HG03558 (cell line): ENCODE results near the gene SMLR1.
"Not testable (repeated sequence)": the region's sequence is repeated elsewhere in the genome, so short reads cannot be mapped to it uniquely, and the experiment has no call there.

ENCODE experiments used
- ATAC-seq: cut with Tn5 transposase; IDR thresholded peaks from one replicate; pipeline ENCODE4 v1.9.1; 2021; ENCODE audit warnings: moderate number of reproducible peaks; ENCODE audit not compliant: unreplicated experiment; ENCODE audit errors: extremely low read depth

Gene SMLR1

DNA sequence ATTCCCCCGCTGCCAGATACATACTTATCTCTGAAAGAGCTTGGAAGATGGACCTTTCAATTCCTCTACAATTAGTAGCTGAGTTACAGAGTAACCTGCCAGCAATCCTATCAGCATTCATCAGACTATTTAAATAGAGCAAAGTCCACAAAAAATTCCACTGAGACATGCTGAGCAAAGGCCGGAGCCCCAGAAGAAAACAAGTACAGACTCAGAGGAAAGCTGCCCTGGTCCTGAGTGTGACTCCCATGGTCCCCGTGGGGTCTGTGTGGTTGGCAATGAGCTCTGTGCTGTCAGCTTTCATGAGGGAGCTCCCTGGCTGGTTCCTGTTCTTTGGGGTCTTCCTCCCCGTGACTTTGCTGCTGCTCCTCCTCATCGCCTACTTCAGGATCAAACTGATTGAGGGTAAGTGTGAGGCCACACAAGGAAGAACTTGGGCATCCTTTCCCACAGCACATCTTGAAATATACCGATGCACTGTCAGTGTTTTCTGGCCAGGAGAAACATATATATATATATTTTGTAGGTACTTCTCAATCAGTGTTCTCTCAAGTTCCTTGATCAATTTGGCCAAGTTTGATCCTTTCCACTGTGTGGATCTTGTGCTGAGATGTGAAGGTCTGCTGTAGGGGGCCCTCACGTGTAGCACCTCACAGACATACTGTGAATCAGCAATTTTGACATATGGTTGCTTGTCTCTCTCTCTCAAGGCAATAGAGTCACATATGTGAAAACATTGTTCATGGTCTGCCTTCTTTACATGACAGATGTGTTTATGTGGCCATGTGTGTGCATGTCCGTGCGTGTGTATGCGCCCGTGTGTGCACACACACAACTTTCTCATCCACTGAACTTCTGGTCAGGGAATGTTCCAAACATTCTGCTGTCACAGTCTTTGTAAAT is at the start of gene SMLR1:
TSS of gene SMLR1 (plus strand) at position 160 of the 903 bp plus-strand sequence. CDS start at position 168, 8 bp downstream.
- no peak for ATAC-seq

DNA sequence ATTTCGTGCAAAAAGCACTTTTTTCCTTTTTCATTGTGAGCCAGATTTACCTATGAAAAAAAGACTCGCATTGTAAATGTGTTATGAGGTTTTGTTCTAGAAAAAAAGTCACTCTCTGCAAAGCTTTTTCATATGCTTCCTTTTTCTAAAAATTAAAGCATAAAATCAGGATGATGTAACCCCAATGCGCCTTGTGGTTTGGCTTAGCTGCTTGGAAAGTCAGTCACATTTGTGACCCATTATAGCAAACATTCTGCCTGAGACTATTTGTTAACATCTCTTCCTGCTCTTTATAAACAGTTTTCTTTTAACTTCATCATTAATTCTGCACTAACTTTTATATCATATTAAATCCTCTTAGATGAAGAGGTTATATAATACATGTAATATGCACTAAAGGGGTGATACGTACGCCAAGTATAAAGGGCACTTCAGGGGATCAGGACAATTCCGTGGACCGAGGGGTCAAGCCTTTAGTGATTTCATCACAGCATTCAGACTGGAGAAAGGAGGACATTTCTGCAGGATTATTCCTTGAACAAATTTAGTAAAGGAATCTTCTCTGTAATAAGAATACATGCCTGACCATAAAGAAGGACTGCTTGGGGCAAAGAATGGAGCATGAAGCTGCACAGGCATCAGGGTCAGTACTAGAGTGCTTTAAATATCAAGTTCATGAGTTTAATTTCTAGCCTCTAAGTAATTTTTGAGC is 48.1 kb upstream of the SMLR1 start:
- no peak for ATAC-seq

DNA sequence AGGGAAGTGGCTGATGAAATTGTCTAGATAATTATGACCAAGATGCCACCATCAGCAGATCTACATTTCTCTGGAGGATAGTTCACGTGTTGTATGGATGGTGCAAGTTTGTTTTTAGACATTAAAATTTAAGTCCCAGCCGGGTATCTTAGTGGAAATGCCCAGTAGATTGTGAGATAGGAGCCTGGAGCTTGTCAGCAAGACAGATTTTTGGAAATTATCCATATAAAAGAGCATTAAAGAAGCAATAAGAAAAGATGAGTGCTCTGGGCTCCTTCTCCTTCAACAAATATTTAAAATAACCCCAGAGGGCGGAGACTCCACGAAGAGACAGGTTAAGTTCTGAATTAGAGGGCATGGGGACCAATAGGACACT is 47.6 kb upstream of the SMLR1 start:
- no peak for ATAC-seq

DNA sequence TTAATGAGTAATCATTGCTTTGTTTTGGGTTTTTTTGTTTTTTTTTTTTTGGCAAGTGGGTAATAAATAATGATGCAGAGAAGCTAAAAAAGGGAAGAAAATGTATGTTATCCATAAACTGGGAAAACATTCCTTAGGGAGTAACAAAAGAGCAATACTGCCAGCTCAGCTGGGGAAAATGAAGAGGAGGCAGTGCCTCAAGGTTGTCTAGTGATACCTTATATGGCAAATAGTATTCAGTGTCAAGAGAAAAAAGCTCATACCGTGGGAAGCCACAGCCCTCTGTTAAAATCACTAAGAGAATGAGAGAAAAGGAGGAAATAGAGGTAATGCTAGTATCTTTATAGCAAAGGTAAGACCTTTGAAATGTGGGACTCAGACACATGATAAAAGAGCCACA is 47.1 kb upstream of the SMLR1 start:
- ATAC-seq: no peak

DNA sequence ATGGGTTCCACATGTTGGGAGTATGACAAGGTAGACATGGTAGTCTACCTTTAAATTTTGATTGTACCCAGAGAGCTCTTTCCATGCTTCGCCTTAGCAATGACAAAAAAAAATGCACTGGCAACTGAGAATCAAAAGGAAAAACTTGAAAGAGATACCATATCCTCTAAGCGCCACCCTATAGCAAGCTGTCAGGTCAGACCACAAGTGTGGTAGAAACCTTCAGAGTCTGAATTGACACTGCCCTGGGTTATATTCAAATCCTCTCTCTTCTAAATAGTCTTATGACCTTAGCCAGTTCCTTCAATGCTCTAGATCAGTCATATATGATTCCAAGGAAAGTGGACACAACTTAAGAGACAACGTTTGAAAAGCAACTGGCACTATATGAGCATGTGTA is 45.6 kb upstream of the SMLR1 start:
- ATAC-seq: no peak

DNA sequence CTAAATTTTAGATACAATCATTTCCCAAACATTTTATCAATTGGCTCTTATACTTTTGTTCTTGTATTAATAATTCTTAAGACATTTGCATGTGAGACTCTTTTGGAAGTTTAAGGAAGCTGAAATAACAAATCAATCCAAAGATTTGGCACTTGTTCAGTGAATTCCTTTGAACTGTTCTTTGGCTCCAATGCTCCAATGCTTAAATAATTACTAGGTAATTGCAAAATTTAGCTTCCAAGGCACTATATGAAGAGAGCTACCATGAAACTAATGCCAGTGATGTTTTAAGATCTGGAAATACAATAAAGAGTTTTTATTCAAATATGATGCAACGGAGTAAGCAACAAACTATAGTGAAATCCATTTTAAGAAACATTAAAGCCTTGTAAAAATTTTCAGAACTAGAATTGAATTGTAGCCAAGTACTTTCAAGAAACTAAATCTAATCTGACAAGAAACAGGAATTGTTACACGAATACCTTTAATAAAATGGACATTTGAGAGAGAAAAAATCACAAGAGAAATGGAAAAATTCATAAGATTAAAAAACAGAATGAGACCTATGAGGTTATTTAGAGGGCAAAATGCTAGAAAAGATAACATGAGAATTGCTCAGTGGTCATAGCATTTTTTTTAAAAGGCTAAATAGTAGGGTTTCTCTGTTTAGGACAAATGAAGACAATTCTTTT is 43.6 kb upstream of the SMLR1 start:
- ATAC-seq: no peak

DNA sequence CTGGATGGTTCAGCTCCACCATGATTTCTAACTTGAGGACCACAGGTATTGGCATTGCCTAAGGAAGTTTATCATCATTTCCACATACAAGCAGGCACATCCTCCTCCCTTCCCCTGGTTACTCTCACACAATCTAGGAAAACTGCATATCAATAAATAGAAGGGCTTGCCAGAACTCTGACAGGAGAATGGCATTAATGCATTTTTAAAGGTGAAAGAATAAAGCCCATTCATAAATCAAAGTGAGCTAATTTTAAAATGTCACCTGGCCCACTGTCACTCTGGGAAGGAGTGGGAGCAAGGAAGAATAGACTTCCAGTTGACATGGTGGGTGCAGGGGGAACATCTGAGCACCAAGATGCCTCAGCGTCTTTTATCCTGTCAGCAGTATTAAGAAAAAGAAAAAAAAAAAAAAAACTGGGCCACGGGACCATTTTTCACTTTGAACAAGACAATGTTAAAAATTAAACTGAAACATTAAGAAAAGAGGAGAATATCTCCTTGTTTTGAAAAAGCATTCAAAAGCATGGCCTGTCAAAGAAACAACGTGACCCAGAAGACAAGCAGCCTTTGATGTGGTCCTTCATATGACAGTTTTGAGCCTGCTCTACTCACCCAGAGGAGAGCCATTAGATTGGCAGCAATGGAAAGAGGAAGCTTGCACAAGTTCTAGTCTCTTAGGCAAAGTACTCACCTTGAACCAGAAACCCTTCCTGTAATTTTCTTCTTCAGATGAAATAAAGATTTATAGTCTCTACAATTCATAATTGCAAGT is 39.3 kb upstream of the SMLR1 start:
- no peak for ATAC-seq

DNA sequence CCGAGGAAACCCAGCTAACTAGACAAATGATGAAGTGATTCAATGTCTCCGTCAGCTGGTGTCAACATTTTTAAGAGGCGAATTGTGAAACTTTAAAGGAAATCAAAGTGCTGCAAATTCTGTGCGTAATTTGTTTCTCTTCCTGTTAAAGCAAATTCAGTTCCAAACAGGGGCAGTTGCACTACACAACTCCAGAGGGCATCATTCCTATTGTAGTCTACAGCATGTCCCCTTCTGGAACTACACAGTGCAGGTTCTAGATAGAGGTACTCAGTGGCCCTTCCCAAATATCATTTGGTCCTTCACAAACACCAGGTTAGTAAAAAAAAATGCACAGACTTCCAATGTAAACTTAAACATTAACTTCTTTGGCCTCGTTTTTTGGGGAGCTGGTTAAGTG is 38.3 kb upstream of the SMLR1 start:
- ATAC-seq: no peak

DNA sequence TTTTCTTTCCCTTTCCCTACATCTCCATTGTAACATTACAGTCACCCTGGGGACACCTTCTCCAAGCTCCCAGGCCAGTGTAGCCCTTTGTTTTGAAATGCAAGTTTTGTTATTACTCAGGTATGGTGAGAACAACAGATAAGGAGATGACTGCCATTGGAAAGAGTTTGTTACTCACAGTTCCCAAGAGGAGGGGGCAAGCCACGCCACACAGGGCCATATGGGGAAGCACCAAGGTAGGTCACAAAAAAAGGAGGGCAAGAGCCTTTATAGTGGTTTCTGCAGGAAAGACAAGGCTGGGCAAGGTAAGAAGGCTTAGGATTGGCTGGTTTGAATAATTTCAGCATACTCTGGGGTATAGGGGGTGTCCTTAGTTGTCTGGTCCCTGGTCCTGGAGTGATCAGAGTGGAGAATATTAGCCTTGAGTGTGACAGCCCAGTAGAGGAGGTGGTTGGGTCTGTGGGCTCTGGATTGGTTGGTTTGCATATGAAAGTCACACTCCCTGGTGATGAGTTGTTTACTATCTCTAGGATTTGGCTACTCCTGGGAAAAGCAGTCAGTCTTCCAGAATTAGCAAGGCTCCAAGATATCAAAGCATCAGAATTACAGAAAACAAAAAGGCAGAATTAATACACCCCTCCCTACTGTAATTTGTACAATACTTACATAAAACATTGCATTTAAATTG is 33.1 kb upstream of the SMLR1 start:
- ATAC-seq: no peak

DNA sequence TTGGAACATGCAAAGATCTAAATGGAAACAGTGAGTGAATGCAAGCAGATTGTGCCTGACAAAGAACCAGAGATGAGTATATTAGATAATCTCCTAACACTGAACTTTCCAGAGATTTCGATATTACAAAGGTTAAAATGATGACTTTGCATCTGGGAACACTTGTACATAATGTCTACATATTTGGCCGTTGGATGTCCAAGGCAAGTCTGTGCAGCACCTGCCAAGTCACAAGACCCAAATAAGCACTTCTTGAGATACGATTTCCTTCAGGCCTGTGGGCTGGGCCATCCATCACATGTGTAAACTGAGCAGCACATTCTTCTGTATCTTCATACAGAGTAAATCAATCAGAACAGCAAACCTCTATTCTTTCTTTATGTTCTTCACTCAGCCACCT is 32.5 kb upstream of the SMLR1 start:
- ATAC-seq: no peak

DNA sequence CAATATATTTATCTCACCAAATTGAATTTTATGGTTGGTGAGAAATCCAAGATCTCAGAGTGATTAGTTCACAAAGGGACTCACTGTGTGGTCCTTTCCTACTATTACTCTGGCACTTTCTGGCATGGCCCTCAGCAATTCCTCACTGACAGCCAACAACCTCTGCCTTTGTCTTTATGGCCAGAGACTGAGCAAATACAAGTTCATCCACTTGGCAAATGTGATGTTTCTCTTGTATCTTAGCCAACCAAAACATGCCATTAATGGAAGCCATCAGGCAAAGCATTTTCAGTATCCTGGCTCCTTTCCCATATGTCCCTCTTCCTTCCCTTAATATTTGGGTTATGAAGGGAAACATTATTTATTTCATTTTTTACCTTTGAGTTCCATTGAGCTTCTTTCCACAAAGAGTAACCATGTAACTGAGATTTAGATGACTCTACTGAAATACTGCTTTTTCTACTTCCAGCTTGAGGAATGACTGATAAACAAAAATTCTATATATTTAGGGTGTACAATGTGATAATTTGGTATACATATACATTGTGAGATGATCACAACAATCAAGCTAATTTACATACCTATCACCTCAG is 30.8 kb upstream of the SMLR1 start:
- no peak for ATAC-seq

DNA sequence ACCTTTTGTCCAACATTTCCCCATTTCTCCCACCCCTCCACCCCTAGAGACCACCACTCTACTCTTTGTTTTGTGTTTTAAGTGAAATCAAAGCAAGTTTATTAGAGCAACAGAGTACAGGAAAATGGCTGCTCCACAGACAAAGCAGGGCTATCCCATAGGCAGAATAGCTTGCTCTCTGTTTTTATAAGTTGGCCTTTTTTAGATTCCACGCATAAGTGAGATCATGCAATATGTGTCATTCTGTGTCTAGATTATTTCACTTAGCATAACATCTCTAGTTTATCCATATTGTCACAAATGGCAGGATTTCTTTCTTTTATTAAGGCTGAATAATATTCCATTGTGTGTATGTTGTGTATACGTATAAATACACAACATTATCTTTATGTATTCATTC is 30.1 kb upstream of the SMLR1 start:
- ATAC-seq: no peak

DNA sequence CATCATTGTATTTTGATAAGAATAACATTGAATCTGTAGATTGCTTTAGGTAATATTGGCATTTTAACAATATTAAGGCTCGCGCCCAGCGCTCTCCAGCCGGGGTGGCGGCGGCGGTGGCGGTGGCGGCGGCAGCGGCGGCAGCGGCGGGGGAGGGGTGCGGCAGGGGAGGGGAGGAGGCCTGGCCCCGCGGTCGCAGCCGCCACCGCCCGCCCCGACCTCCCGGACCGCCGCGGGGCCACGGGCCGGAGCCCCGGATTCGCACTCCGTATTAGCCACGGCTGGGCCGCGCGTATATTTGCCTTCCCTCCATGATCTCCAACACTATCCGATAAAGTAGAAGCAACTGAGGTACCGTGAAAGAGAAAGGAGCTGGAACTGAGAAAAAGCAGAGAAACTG is 25.8 kb upstream of the SMLR1 start:
- not testable (repeated sequence) for ATAC-seq

DNA sequence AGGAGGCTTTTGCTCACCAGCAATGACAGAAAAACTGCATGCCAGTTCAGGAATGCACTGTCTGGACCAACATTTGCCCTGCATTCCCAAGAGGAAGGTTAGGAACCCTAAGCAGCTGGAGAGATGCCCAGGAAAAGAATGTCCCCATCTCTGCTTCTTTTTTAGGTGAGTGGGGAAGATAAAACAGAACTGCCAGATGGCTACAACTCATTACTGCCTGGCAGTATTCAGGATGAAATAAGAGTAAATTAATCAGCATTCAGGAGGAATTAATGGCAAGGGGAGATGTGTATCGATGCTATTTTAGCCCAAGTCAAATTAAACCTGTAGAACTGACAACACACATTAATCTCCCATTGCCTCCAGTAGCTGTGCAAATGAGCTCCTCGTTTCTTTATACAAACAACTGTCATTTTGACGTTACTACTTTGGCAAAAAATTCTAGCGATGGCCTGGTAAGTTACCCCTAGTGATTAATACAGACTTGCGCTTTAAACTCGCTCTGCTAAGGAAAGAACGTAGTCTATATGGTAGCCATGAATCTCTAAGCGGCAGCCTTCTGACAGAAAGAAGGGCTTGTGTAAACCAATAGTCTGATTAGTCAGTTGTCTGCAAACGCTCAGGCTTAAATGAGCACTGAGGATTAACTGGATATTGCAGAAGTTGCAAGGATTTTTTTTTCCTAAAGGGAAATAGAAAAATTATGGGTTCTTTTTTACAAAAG is 16.7 kb upstream of the SMLR1 start:
- no peak for ATAC-seq

DNA sequence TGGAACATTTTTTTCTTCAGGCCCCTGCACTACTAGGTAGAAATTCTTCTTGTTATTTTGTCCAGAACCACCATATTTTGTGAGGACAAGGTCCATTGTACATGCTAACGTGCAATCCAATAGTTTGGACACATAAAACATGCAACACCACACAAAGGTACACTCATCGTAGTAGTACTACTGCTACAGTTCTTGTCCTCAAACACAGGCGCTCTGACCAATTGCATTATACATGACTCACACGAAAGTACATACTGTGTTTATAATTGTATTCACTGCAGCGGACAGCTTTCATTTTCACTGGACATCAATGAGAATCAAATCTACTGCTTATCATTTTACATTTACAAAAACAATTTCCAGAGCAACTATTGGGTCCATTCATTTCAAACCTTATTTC is 15.3 kb upstream of the SMLR1 start:
- ATAC-seq: no peak

DNA sequence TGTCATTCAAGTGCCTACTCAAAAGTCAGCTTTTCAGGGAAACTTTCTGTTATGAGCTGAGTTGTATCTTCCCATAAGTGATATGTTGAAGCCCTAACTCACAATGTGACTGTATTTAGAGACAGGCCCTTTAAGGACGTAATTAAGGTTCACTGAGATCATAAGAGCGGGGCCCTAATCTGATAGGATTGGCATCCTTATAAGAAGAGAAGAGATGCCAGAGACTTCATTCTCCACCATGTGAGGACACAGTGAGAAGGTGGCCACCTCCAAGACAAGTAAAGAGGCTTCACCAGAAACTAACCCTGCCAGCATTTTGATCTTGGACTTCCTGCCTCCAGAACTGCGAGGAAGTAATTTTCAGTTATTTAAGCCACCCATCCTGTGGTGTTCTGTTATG is 12.7 kb upstream of the SMLR1 start:
- ATAC-seq: no peak

DNA sequence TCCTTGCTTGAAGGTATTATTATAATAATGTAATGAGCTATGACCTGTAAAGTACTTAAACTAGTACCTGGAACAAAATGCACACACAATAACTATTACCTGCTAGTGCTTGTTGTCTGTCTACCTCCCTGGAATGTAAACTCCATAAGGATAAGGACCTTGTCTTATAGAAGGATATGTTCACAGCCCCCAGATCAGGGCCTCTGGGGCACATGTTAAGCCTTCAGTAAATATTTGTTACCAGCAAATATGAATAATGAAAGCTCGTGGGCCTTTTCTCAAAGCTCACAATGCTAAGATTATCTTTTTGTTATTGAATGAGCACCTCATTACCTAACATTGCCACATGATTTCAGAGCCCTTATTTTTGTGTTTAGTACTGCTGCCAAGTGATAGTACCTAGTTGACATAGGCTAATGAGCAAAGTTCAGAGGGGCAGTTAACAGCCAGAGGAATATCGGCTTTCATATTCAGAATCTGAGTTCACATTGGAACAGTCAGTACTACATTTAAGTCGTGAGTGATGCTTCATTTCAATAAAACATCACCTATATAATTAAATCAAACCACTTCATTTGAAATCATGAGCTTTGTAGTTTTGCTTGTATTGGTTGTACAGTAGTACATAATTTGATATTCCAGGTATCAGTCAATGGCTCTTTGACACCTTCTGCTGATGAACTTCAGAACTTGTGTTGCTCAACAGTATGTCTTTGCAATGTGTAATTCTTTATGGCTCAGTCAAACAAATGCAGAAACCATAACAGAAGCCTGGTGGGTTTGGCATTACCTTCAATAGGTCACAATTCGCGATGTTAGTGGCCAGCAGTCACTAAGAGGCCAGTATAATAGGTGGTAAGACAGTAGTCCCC is 11.8 kb upstream of the SMLR1 start:
- ATAC-seq: no peak

DNA sequence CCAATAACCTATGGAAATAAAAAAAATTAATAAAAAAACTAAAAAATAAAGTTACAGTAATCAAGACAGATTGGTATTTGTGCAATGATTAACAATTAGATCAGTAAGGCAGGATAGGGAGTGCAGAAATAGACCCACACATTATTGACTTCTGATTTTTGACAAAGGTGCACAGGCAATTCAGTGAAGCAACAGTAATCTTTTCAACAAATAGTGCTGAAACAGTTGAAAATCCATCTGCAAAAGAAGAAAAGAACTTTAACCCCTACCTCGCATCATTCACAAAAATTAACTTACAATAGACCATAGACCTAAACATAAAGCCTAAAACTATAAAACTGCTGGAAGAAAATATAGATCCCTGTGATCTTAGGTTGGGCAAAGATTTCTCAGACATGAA is 4.5 kb upstream of the SMLR1 start:
- no peak for ATAC-seq
